Measurements from ENCODE around the gene HPS6. TPM values are rescaled to one million over a fixed set of nuclear protein-coding genes. Genes with fewer than 3 reads are reported as not detected.

Gene HPS6
- total RNA-seq, 1 donor from 2014 or later = 24.1 TPM

GRCh38 chr10:102067091-102067916 lies 2.2 kb downstream of the HPS6 start:
- intact Hi-C loops (cut with micrococcal nuclease) = loop anchor here (10.0 kb wide), 1 partner anchor 357 kb away; the partner anchor contains the start of gene FBXL15

- intact Hi-C loops (cut with micrococcal nuclease) = loop anchor here (10.0 kb wide), 1 partner anchor 357 kb away; the partner anchor contains the start of gene FBXL15
These were observed 3.1 kb downstream of the HPS6 start for GRCh38 chr10:102068216-102068615.

GRCh38 chr10:102069071-102069470 lies 3.9 kb downstream of the HPS6 start:
- intact Hi-C loops (cut with micrococcal nuclease) = loop anchor here (10.0 kb wide), 1 partner anchor 356 kb away; the partner anchor contains the start of gene FBXL15

GRCh38 chr10:102072673-102073527 lies 7.8 kb downstream of the HPS6 start:
- intact Hi-C loops (cut with micrococcal nuclease) = loop anchor here (1.0 kb wide), 6 partner anchors 40 to 293 kb away; no protein-coding TSS in a partner anchor

- intact Hi-C loops (cut with micrococcal nuclease) = no loop called here
These were observed 18.4 kb downstream of the HPS6 start for GRCh38 chr10:102083541-102083940.

- intact Hi-C loops (cut with micrococcal nuclease) = no loop called here
These were observed 20.2 kb downstream of the HPS6 start for GRCh38 chr10:102085336-102085735.

GRCh38 chr10:102086196-102086595 lies 21.0 kb downstream of the HPS6 start:
- intact Hi-C loops (cut with micrococcal nuclease) = no loop called here

- intact Hi-C loops (cut with micrococcal nuclease) = no loop called here
These were observed 25.6 kb downstream of the HPS6 start for GRCh38 chr10:102090772-102091171.

GRCh38 chr10:102096449-102096848 lies 31.3 kb downstream of the HPS6 start:
- intact Hi-C loops (cut with micrococcal nuclease) = no loop called here

GRCh38 chr10:102101152-102101551 lies 36.0 kb downstream of the HPS6 start:
- intact Hi-C loops (cut with micrococcal nuclease) = no loop called here

- intact Hi-C loops (cut with micrococcal nuclease) = no loop called here
These were observed 37.3 kb downstream of the HPS6 start for GRCh38 chr10:102102421-102102820.

- intact Hi-C loops (cut with micrococcal nuclease) = no loop called here
These were observed 41.8 kb downstream of the HPS6 start for GRCh38 chr10:102106998-102107397.

GRCh38 chr10:102109166-102110116 lies 44.3 kb downstream of the HPS6 start:
- intact Hi-C loops (cut with micrococcal nuclease) = no loop called here

GRCh38 chr10:102111276-102111675 lies 46.1 kb downstream of the HPS6 start:
- intact Hi-C loops (cut with micrococcal nuclease) = no loop called here

- intact Hi-C loops (cut with micrococcal nuclease) = no loop called here
These were observed 47.2 kb downstream of the HPS6 start for GRCh38 chr10:102112210-102112817.

GRCh38 chr10:102113261-102113955 lies 48.3 kb downstream of the HPS6 start:
- intact Hi-C loops (cut with micrococcal nuclease) = loop anchor here (1.0 kb wide), 1 partner anchor 40 kb away; no protein-coding TSS in a partner anchor

GRCh38 chr10:102113956-102114857 lies 49.1 kb downstream of the HPS6 start:
- intact Hi-C loops (cut with micrococcal nuclease) = loop anchor here (1.0 to 2.0 kb wide), 3 partner anchors 41 to 283 kb away; partner anchors contain the start of gene HPS6

- intact Hi-C loops (cut with micrococcal nuclease) = loop anchor here (1.0 to 5.0 kb wide), 6 partner anchors 37 to 467 kb away; partner anchors contain the start of genes ARMH3, HPS6, NOLC1 and SUFU
These were observed 49.9 kb downstream of the HPS6 start for GRCh38 chr10:102114861-102115618.

All from T-helper 1 cell treated with Interleukin-12 subunit alpha and Interleukin-12 subunit beta and Interleukin-4 antibody, amounts not matched to agents 30 ng/mL and 1 ng/mL, for 36 hours (primary cell).